ENCODE measurements around the gene ZNF672. TPM values are rescaled to one million over a fixed set of nuclear protein-coding genes. Genes with fewer than 3 reads are reported as not detected.

The ZNF672 gene
- total and polyA plus RNA-seq, 2 of the 13 experiments (the other 11 are each of a cell fraction or from before 2014, with no cell fraction given) = 17.2 to 22.9 TPM

GRCh38 chr1:248862998-248863881 is 25.2 kb downstream of the ZNF672 start (continued):
- 0 out of 2 replicates have a peak, but pooled peaks have one; percentile 32 for TF ChIP-seq ZNF556 (CRISPR knock-in tag; IDR thresholded peaks at IDR 0.05; ENCODE audit: borderline replicate concordance)
- no peak for TF ChIP-seq TRIM22 (IDR thresholded peaks at IDR 0.05)
- no peak for TF ChIP-seq MBD4 (IDR thresholded peaks at IDR 0.05; ENCODE audit: borderline replicate concordance, low read length)
- peak; percentile 83 for TF ChIP-seq ARID2 (CRISPR knock-in tag; IDR thresholded peaks at IDR 0.05; ENCODE audit: borderline replicate concordance)
- TF ChIP-seq ATF1 (CRISPR knock-in tag; IDR thresholded peaks at IDR 0.05) = no peak
- TF ChIP-seq MAX (IDR thresholded peaks at IDR 0.05) = peak; percentile 68
- TF ChIP-seq ZNF709 (CRISPR knock-in tag; IDR thresholded peaks at IDR 0.05) = peak; percentile 68; the same call in 1 of the 2 replicates
- TF ChIP-seq SOX13 (IDR thresholded peaks at IDR 0.05) = no peak
- TF ChIP-seq SOX13 (CRISPR knock-in tag; conservative IDR thresholded peaks at IDR 0.05 in 1 of 2, IDR thresholded peaks at IDR 0.05 in 1 of 2) = no peak
- no peak; the same call in 1 of the 2 replicates for TF ChIP-seq TERF1 (CRISPR knock-in tag; IDR thresholded peaks at IDR 0.05)
- TF ChIP-seq THAP11 (CRISPR knock-in tag; IDR thresholded peaks at IDR 0.05) = peak; percentile 15; the same call in 1 of the 2 replicates
- TF ChIP-seq SRSF1 (optimal IDR thresholded peaks at IDR 0.05; ENCODE audit: low read depth, low read length) = no peak
- no peak for TF ChIP-seq ZBTB37 (CRISPR knock-in tag; IDR thresholded peaks at IDR 0.05)
- TF ChIP-seq SKIL (CRISPR knock-in tag; IDR thresholded peaks at IDR 0.05; ENCODE audit: borderline replicate concordance) = no peak
- TF ChIP-seq REPIN1 (CRISPR knock-in tag; IDR thresholded peaks at IDR 0.05; ENCODE audit: borderline replicate concordance, low read depth) = peak; percentile 75
- TF ChIP-seq JARID2 (CRISPR knock-in tag; IDR thresholded peaks at IDR 0.05; ENCODE audit: insufficient replicate concordance) = peak; percentile 50
- no peak for TF ChIP-seq ZNF367 (CRISPR knock-in tag; IDR thresholded peaks at IDR 0.05; ENCODE audit: borderline replicate concordance)
- no peak for TF ChIP-seq MAFF (IDR thresholded peaks at IDR 0.05; ENCODE audit: low read depth, low read length)
- TF ChIP-seq ZMYM2 (CRISPR knock-in tag; IDR thresholded peaks at IDR 0.05) = 0 out of 2 replicates have a peak, but pooled peaks have one; percentile 23
- TF ChIP-seq SPEN (CRISPR knock-in tag; IDR thresholded peaks at IDR 0.05; ENCODE audit: low read depth) = peak; percentile 81
- no peak for TF ChIP-seq FOSL1 (CRISPR knock-in tag; IDR thresholded peaks at IDR 0.05; ENCODE audit: borderline replicate concordance)
- TF ChIP-seq RELA (CRISPR knock-in tag; IDR thresholded peaks at IDR 0.05) = peak; percentile 25; the same call in 1 of the 2 replicates
- 0 out of 2 replicates have a peak, but pooled peaks have one; percentile 51 for TF ChIP-seq ZNF670 (CRISPR knock-in tag; IDR thresholded peaks at IDR 0.05; ENCODE audit: borderline replicate concordance)

All from HepG2 (cell line).